HepG2 (cell line): ENCODE results near the gene NTRK2. TPM values are rescaled to one million over a fixed set of nuclear protein-coding genes. Genes with fewer than 3 reads are reported as not detected.

Experiments
- ATAC-seq: fragments of 200-7000 bp; cut with Tn5 transposase; 3 replicates; pipeline ENCODE4 v1.9.1; 2020; ENCODE audit warnings: mild to moderate bottlenecking, moderate library complexity
- BruUV-seq: library from RNA; stranded (reverse); fragments of 400-500 nt; replicated peaks from 2 replicates; lab custom pipeline; 2021; lab: Mats Ljungman, UMichigan
- CTCF ChIA-PET: fragments of 300-600 bp; formaldehyde crosslinking; extraction: SDS; loops from one replicate; lab custom pipeline; 2021; ENCODE audit warnings: low total read pairs, inconsistent platforms, low intra/inter-chr PET ratio; lab: Yijun Ruan, JAX
- POLR2A ChIA-PET: fragments of 350-600 bp; sonication (Branson Sonifier 250); formaldehyde crosslinking; loops from one replicate; lab custom pipeline; 2020; ENCODE audit warnings: antibody characterized with exemption, inconsistent platforms; lab: Yijun Ruan, JAX
- DNase-seq: peaks from one replicate; pipeline ENCODE4 v3.0.0-alpha.2; 2015; ENCODE audit warnings: low spot score
- FAIRE-seq: peaks from 3 replicates; lab custom pipeline; 2011; peaks lifted over from hg19 to GRCh38; lab: Jason Lieb, UNC
- H2AFZ ChIP-seq: one replicate; pipeline ENCODE4 v1.6.1; 2011; ENCODE audit warnings: low read length, inconsistent platforms
- H3K27ac ChIP-seq: fragments of 300-600 bp; 3 replicates; pipeline ENCODE4 v1.8.0; 2011; ENCODE audit warnings: mixed run types, mild to moderate bottlenecking, mixed read lengths, low read length, inconsistent platforms; ENCODE audit not compliant: insufficient read depth; ENCODE audit errors: extremely low read length
- H3K27me3 ChIP-seq, 2 experiments: fragments of 200-600 bp in 1 of 2; 2 replicates in 1 of 2; 3 replicates in 1 of 2; pipeline versions ENCODE4 v1.6.0 to v1.8.0; 2011; ENCODE audit warnings: low read length in 2 of 2, mild to moderate bottlenecking in 2 of 2, moderate library complexity in 2 of 2, inconsistent platforms in 1 of 2; ENCODE audit not compliant: insufficient read depth in 2 of 2, control insufficient read depth in 1 of 2
- H3K36me3 ChIP-seq, 2 experiments: fragments of 200-600 bp in 1 of 2; replicated peaks in 1 of 2; 2 replicates in 1 of 2; 3 replicates in 1 of 2; pipeline versions ENCODE4 v1.5.1 to v1.8.0; 2011; ENCODE audit warnings: low read length in 2 of 2, inconsistent platforms in 1 of 2; ENCODE audit not compliant: insufficient read depth in 2 of 2, control insufficient read depth in 1 of 2
- H3K4me1 ChIP-seq: 2 replicates; pipeline ENCODE4 v1.5.1; 2012; ENCODE audit warnings: low read length, inconsistent platforms; ENCODE audit not compliant: insufficient read depth
- H3K4me2 ChIP-seq: 2 replicates; pipeline ENCODE4 v1.6.0; 2011; ENCODE audit warnings: low read depth, low read length, inconsistent platforms
- H3K4me3 ChIP-seq, 3 experiments: fragments of 200-600 bp in 1 of 3; sonication (generic), shearing (Covaris generic) in 1 of 3; replicated peaks in 1 of 3; 2 replicates each; pipeline ENCODE4 v1.5.1; 2011 to 2016; ENCODE audit warnings: low read length in 3 of 3, inconsistent platforms in 2 of 3, low read depth in 2 of 3, mild to moderate bottlenecking in 2 of 3, control low read depth in 1 of 3, mixed read lengths in 1 of 3; ENCODE audit not compliant: insufficient read depth in 1 of 3
- H3K79me2 ChIP-seq: one replicate; pipeline ENCODE4 v1.6.1; 2011; ENCODE audit warnings: low read length, inconsistent platforms; ENCODE audit not compliant: insufficient read depth
- H3K9ac ChIP-seq: 2 replicates; pipeline ENCODE4 v1.6.0; 2011; ENCODE audit warnings: mild to moderate bottlenecking, low read depth, low read length, inconsistent platforms; ENCODE audit not compliant: insufficient read depth
- H3K9me3 ChIP-seq: 2 replicates; pipeline ENCODE4 v1.5.1; 2012; ENCODE audit warnings: mild to moderate bottlenecking, low read length
- H4K20me1 ChIP-seq: 2 replicates; pipeline ENCODE4 v1.6.0; 2011; ENCODE audit warnings: inconsistent platforms, mild to moderate bottlenecking, low read length, moderate library complexity; ENCODE audit not compliant: insufficient read depth
- ARID5B ChIP-seq: IDR thresholded peaks from 2 replicates; pipeline ENCODE4 v1.4.0; 2020; ENCODE audit warnings: mild to moderate bottlenecking, missing genetic modification reagents
- ARNT2 ChIP-seq: sonication (generic); formaldehyde crosslinking; IDR thresholded peaks from 2 replicates; pipeline ENCODE4 v1.8.0; 2022; ENCODE audit warnings: mild to moderate bottlenecking, low read depth, missing genetic modification reagents, moderate library complexity
- BHLHE40 ChIP-seq: IDR thresholded peaks from 2 replicates; pipeline ENCODE4 v1.6.1; 2011; ENCODE audit warnings: low read length, improper control_type of control experiment
- CEBPG ChIP-seq: IDR thresholded peaks from 2 replicates; pipeline ENCODE4 v1.6.1; 2016
- FOXA3 ChIP-seq: IDR thresholded peaks from 2 replicates; pipeline ENCODE4 v1.6.1; 2016; ENCODE audit warnings: missing genetic modification reagents, missing compliant biosample characterization
- FOXP4 ChIP-seq: sonication (generic); formaldehyde crosslinking; IDR thresholded peaks from 2 replicates; pipeline ENCODE4 v1.4.0; 2020; ENCODE audit warnings: missing genetic modification reagents
- HMG20B ChIP-seq: conservative IDR thresholded peaks from 2 replicates; pipeline ENCODE4 v1.6.1; 2016; ENCODE audit warnings: missing genetic modification reagents, missing compliant biosample characterization
- KLF11 ChIP-seq: IDR thresholded peaks from 2 replicates; pipeline ENCODE4 v1.6.1; 2016; ENCODE audit warnings: missing compliant biosample characterization
- NR2F1 ChIP-seq, 2 experiments: fragments of 450-650 bp in 1 of 2; formaldehyde crosslinking in 1 of 2; IDR thresholded peaks; 2 replicates each; pipeline versions ENCODE4 v1.5.0 to v1.6.1; 2016 to 2020; ENCODE audit warnings: mild to moderate bottlenecking in 1 of 2, missing compliant biosample characterization in 1 of 2, missing genetic modification reagents in 1 of 2, moderate library complexity in 1 of 2
- SOX13 ChIP-seq, 3 experiments: fragments of 450-650 bp in 1 of 3; sonication (generic) in 1 of 3; formaldehyde crosslinking in 1 of 3; IDR thresholded peaks in 2 of 3; conservative IDR thresholded peaks in 1 of 3; 2 replicates each; pipeline versions ENCODE4 v1.5.0 to v1.6.1; 2016 to 2020; ENCODE audit warnings: antibody characterized with exemption in 1 of 3, mild to moderate bottlenecking in 1 of 3, missing compliant biosample characterization in 1 of 3, missing genetic modification reagents in 1 of 3, moderate library complexity in 1 of 3
- SOX5 ChIP-seq: IDR thresholded peaks from 2 replicates; pipeline ENCODE4 v1.6.1; 2016; ENCODE audit warnings: borderline replicate concordance
- SOX6 ChIP-seq, 2 experiments: fragments of 450-650 bp in 1 of 2; sonication (generic) in 1 of 2; formaldehyde crosslinking in 1 of 2; IDR thresholded peaks; 2 replicates each; pipeline versions ENCODE4 v1.4.0 to v1.6.1; 2017 to 2020; ENCODE audit warnings: antibody characterized with exemption in 1 of 2, mild to moderate bottlenecking in 1 of 2, missing genetic modification reagents in 1 of 2
- SRF ChIP-seq: IDR thresholded peaks from 2 replicates; pipeline ENCODE4 v1.6.1; 2011; ENCODE audit warnings: mild to moderate bottlenecking, low read depth, low read length, moderate library complexity
- ZNF207 ChIP-seq: fragments of 450-650 bp; IDR thresholded peaks from 2 replicates; pipeline ENCODE4 v1.6.1; 2016; ENCODE audit warnings: antibody characterized with exemption, borderline replicate concordance
- ZNF512B ChIP-seq: sonication (generic); formaldehyde crosslinking; IDR thresholded peaks from 2 replicates; pipeline ENCODE4 v1.5.1; 2020; ENCODE audit warnings: missing genetic modification reagents, mild to moderate bottlenecking, borderline replicate concordance
- WGBS: methylation state at CpG from one replicate; pipeline ENCODE4 v1.1.6; 2017; ENCODE audit warnings: low lambda C conversion rate; 5-methylcytosine and 5-hydroxymethylcytosine counted together
- in situ Hi-C: cut with HindIII; loops from 2 replicates; pipeline ENCODE4 v1.10.0; 2017; ENCODE audit warnings: low pct_unique_long_range_greater_than_20kb; ENCODE audit not compliant: extremely low pct_ligation_motif_present
- intact Hi-C: fragments of 100-400 bp; cut with micrococcal nuclease; formaldehyde crosslinking; loops from one replicate; pipeline ENCODE4 v1.10.0; 2022; ENCODE audit not compliant: unreplicated experiment
- polyA plus RNA-seq, 8 experiments: library from polyadenylated mRNA; depleted of rRNA in 3 of 8; stranded (reverse) in 7 of 8; unstranded in 1 of 8; fragments of >200 nt; fragmentation: Illumina TruSeq in 4 of 8; extraction: Trizol in 4 of 8; gene quantifications; 2 replicates each; pipeline versions ENCODE4 v1.2.1 to v1.2.3, GENCODE V29; 2011 to 2016; ENCODE audit warnings: low read depth in 4 of 8, missing spikeins in 1 of 8, mixed read lengths in 1 of 8; ENCODE audit not compliant: insufficient read depth in 1 of 8
- total RNA-seq, 5 experiments: library from RNA; depleted of rRNA; stranded (reverse); fragments of >200 nt; fragmentation: Illumina TruSeq; extraction: Trizol; gene quantifications; 2 replicates each; pipeline ENCODE4 v1.2.3, GENCODE V29; 2016; ENCODE audit warnings: low read depth in 1 of 5

The NTRK2 gene
- total and polyA plus RNA-seq, 2 of the 13 experiments (the other 11 are each of a cell fraction or from before 2014, with no cell fraction given), result not detected

DNA sequence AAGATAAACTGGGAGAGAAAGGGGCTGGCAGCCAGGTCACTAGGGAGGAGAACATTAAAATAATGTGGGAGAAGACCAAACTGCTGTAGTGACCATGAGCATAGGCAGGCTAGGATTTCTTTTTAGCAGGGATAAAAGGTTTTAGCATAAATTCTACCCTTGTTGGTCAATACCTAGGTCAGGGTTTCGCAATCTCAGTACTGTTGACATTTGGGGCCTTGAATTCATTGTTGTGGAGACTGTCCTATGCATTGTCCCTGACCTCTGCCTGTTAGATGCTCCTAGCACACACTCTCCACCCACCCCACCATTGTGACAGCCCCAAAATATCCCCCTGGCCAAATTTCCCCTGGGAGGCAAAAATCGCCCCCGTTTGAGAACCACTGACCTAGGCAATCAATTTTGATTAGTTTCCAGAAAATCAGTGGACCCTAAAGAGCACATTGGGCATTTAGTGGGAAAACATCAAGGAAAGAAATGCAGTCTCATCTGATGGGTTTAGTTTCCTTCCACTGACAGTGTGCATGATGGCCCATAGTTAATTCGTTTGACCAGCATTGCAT is 181.4 kb downstream of the NTRK2 start:
- Histone ChIP-seq H3K79me2 (no peaks in the 10 kb centered on the region), H3K4me3 (no peak overlapping the region), H3K36me3 (no peaks in the 10 kb centered on the region), H3K9ac (no peak overlapping the region), H3K9me3 (no peaks in the 10 kb centered on the region), H3K4me2 (no peak overlapping the region), H2AFZ (no peak overlapping the region), H3K27ac (no peak overlapping the region), H3K27me3 (no peaks in the 10 kb centered on the region), H4K20me1 (no peaks in the 10 kb centered on the region), H3K4me1 (no peaks in the 10 kb centered on the region)
- no TSS peak for BruUV-seq
- CTCF ChIA-PET, result no interaction called here
- POLR2A ChIA-PET, result no interaction called here
- intact Hi-C loops (no loop called here), in situ Hi-C loops (no loop called here)
- ATAC-seq, result no peak
- WGBS, result 3% methylated on average over 3 of the region's 4 CpGs
- DNase-seq, result peak; percentile 12
- FAIRE-seq, result no peak
- TF ChIP-seq ARID5B (CRISPR knock-in tag), result peak; percentile 56
- no peak for TF ChIP-seq HMG20B (CRISPR knock-in tag)
- TF ChIP-seq FOXA3, result peak; percentile 73; the same call in 1 of the 2 replicates
- TF ChIP-seq SOX13 (IDR thresholded peaks at IDR 0.05), result peak; percentile 91
- peak in 1 of 2 experiments; percentile 96; a peak in 2 of 4 replicates for TF ChIP-seq SOX13 (CRISPR knock-in tag; conservative IDR thresholded peaks at IDR 0.05 in 1 of 2, IDR thresholded peaks at IDR 0.05 in 1 of 2)
- no peak for TF ChIP-seq ARNT2 (CRISPR knock-in tag)
- TF ChIP-seq NR2F1 (CRISPR knock-in tag; IDR thresholded peaks at IDR 0.05), result 0 out of 4 replicates have a peak, but pooled peaks have one; percentile 27 to 42
- no peak for TF ChIP-seq ZNF207
- 0 out of 2 replicates have a peak, but pooled peaks have one; percentile 24 for TF ChIP-seq FOXP4
- no peak for TF ChIP-seq BHLHE40
- peak; percentile 94 for TF ChIP-seq SOX5 (CRISPR knock-in tag)
- TF ChIP-seq CEBPG, result peak; percentile 81
- no peak for TF ChIP-seq ZNF512B
- no peak for TF ChIP-seq SOX6 (IDR thresholded peaks at IDR 0.05)
- TF ChIP-seq SOX6 (CRISPR knock-in tag; IDR thresholded peaks at IDR 0.05), result peak; percentile 95
- TF ChIP-seq KLF11 (CRISPR knock-in tag), result no peak
- TF ChIP-seq SRF, result no peak
